GM23248 (cell line): Measurements from ENCODE around the gene SMARCD2. TPM values are rescaled to one million over a fixed set of nuclear protein-coding genes. Genes with fewer than 3 reads are reported as not detected.
"Not testable (repeated sequence)": the region's sequence is repeated elsewhere in the genome, so short reads cannot be mapped to it uniquely, and the experiment has no call there.

Experiments
- DNase-seq: peaks from one replicate; pipeline ENCODE4 v3.0.0-alpha.2; 2015
- H2AFZ ChIP-seq: fragments of 200-600 bp; sonication (generic); 2 replicates; pipeline ENCODE4 v1.6.1; 2016; ENCODE audit warnings: antibody characterized with exemption
- H3F3A ChIP-seq: fragments of 200-600 bp; sonication (generic); 2 replicates; pipeline ENCODE4 v1.6.1; 2016; ENCODE audit warnings: mild to moderate bottlenecking, antibody characterized with exemption, mixed run types; ENCODE audit not compliant: insufficient read depth
- H3K27ac ChIP-seq: fragments of 200-600 bp; sonication (generic); 2 replicates; pipeline ENCODE4 v1.5.1; 2016; ENCODE audit warnings: mild to moderate bottlenecking
- H3K27me3 ChIP-seq: fragments of 200-600 bp; sonication (generic); replicated peaks from 2 replicates; pipeline ENCODE4 v1.6.1; 2016; ENCODE audit warnings: mild to moderate bottlenecking; ENCODE audit not compliant: insufficient read depth
- H3K36me3 ChIP-seq: fragments of 200-600 bp; sonication (generic); 2 replicates; pipeline ENCODE4 v1.6.1; 2016; ENCODE audit warnings: low read depth, mild to moderate bottlenecking
- H3K4me1 ChIP-seq: fragments of 200-600 bp; sonication (generic); 2 replicates; pipeline ENCODE4 v1.6.1; 2016; ENCODE audit warnings: mild to moderate bottlenecking; ENCODE audit not compliant: insufficient read depth
- H3K4me2 ChIP-seq: fragments of 200-600 bp; sonication (generic); one replicate; pipeline ENCODE4 v1.6.1; 2016; ENCODE audit warnings: mild to moderate bottlenecking; ENCODE audit not compliant: unreplicated experiment
- H3K4me3 ChIP-seq: fragments of 200-600 bp; sonication (generic); 2 replicates; pipeline ENCODE4 v1.5.1; 2016; ENCODE audit warnings: mild to moderate bottlenecking
- H3K79me2 ChIP-seq: fragments of 200-600 bp; sonication (generic); 2 replicates; pipeline ENCODE4 v1.6.1; 2016; ENCODE audit warnings: mild to moderate bottlenecking; ENCODE audit not compliant: insufficient read depth
- H3K9ac ChIP-seq: fragments of 200-600 bp; sonication (generic); 2 replicates; pipeline ENCODE4 v1.6.1; 2016; ENCODE audit warnings: mild to moderate bottlenecking
- H3K9me2 ChIP-seq: fragments of 200-600 bp; sonication (generic); 2 replicates; pipeline ENCODE4 v1.6.1; 2016; ENCODE audit warnings: mixed run types, mild to moderate bottlenecking, moderate library complexity; ENCODE audit not compliant: insufficient read depth
- H3K9me3 ChIP-seq: fragments of 200-600 bp; sonication (generic); one replicate; pipeline ENCODE4 v1.6.1; 2017; ENCODE audit warnings: low read depth
- H4K20me1 ChIP-seq: fragments of 200-600 bp; sonication (generic); 2 replicates; pipeline ENCODE4 v1.6.0; 2016; ENCODE audit not compliant: insufficient read depth
- EZH2 ChIP-seq: fragments of 200-600 bp; sonication (generic); IDR thresholded peaks from 2 replicates; pipeline ENCODE4 v1.6.1; 2018; ENCODE audit warnings: antibody characterized with exemption, mild to moderate bottlenecking; ENCODE audit not compliant: insufficient read depth, poor library complexity, severe bottlenecking
- EZH2phosphoT487 ChIP-seq: fragments of 200-600 bp; sonication (generic); IDR thresholded peaks from 2 replicates; pipeline ENCODE4 v1.6.1; 2018; ENCODE audit warnings: antibody characterized with exemption, moderate library complexity, mild to moderate bottlenecking, low read depth; ENCODE audit not compliant: insufficient read depth
- WGBS, 2 experiments: methylation state at CpG; one replicate each; pipeline ENCODE4 v1.1.6; 2015 to 2017; ENCODE audit warnings: low lambda C conversion rate in 2 of 2, low coverage in 1 of 2; ENCODE audit errors: missing lambda C conversion rate in 2 of 2; 5-methylcytosine and 5-hydroxymethylcytosine counted together
- in situ Hi-C: fragments of 300-500 bp; cut with MboI; formaldehyde crosslinking; loops from 2 replicates; pipeline ENCODE4 v1.15.0; 2020
- polyA plus RNA-seq: library from polyadenylated mRNA; unstranded; fragments of >200 nt; fragmentation: Nextera tagmentation; extraction: Ambion mirVana; gene quantifications from 2 replicates; pipeline ENCODE4 v1.2.1, GENCODE V29; 2016
- total RNA-seq: library from RNA; depleted of rRNA; stranded (reverse); fragments of >200 nt; shearing (Covaris generic); gene quantifications from 2 replicates; pipeline ENCODE4 v1.2.3, GENCODE V29; 2014; rRNA removed

Gene SMARCD2
- total RNA-seq: 85.1 and 88.5 TPM in 2 replicates
- 28.9 and 29.3 TPM in 2 replicates for polyA plus RNA-seq

DNA sequence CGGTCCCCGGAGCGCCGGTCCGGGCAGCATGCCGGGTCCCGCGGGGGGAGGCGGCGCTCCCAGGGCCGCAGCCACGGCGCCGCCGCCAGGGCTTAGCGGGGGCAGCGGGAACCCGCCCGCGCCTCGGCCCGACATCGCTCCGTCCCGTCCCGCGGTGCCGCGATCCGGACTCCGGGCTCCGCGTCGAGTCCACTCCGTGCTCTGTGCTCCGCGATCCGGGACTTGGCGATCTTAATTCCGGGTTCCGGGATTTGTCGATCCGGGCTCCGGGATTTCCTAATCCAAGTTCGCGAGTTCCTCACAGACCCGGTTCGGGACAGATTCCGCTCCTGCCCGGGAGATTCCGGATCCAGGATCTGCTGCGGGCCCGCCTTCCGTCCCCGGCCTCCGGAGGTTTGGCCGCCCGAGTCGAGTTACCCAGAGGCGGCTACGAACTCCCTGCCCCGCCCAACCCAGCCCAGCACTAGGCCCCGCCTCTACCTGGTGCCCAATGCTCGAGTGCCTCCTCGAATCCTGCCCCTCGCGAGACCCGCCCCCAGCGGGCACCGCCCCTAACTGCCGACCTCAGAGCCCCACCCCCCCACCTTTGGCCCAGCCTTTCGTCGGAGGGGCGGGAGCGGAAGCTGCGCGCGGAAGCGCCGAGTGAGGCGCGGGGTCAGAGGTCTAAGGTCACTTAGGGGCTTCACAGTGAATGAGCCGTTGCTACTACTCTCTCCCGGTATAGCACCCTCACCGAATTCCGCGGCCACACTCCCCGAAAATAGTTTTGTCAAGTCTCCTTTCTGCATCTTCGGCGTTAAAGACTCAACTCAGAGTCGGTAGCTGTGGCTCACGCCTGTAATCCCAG, at the start of gene SMARCD2:
SMARCD2 (minus strand) TSS at position 146 of the 847 bp plus-strand sequence; CDS start at position 135, 11 bp downstream.
- H3K4me1 ChIP-seq: peaks cover 38% of the 10 kb centered on the region
- H3F3A ChIP-seq: peaks cover 30% of the 10 kb centered on the region
- H2AFZ ChIP-seq: peak within 1 kb of the TSS; percentile 86
- WGBS, 2 experiments: 1% methylated on average over 69 to 91 of the region's 92 CpGs
- peak within 1 kb of the TSS; percentile 81 for H3K4me2 ChIP-seq
- peak within 1 kb of the TSS; percentile 89 for H3K9ac ChIP-seq
- H3K79me2 ChIP-seq: peaks cover 45% of the 10 kb centered on the region
- H3K27ac ChIP-seq: peak within 1 kb of the TSS; percentile 81
- H3K9me2 ChIP-seq: no peaks in the 10 kb centered on the region
- peak; percentile 99 for DNase-seq
- peak within 1 kb of the TSS; percentile 80 for H3K4me3 ChIP-seq
- TF ChIP-seq EZH2 (no peak), EZH2phosphoT487 (no peak)
- no peaks in the 10 kb centered on the region for H4K20me1 ChIP-seq
- H3K27me3 ChIP-seq: no peaks in the 10 kb centered on the region
- in situ Hi-C loops: no loop called here
- H3K9me3 ChIP-seq: no peaks in the 10 kb centered on the region
- H3K36me3 ChIP-seq: no peaks in the 10 kb centered on the region

DNA sequence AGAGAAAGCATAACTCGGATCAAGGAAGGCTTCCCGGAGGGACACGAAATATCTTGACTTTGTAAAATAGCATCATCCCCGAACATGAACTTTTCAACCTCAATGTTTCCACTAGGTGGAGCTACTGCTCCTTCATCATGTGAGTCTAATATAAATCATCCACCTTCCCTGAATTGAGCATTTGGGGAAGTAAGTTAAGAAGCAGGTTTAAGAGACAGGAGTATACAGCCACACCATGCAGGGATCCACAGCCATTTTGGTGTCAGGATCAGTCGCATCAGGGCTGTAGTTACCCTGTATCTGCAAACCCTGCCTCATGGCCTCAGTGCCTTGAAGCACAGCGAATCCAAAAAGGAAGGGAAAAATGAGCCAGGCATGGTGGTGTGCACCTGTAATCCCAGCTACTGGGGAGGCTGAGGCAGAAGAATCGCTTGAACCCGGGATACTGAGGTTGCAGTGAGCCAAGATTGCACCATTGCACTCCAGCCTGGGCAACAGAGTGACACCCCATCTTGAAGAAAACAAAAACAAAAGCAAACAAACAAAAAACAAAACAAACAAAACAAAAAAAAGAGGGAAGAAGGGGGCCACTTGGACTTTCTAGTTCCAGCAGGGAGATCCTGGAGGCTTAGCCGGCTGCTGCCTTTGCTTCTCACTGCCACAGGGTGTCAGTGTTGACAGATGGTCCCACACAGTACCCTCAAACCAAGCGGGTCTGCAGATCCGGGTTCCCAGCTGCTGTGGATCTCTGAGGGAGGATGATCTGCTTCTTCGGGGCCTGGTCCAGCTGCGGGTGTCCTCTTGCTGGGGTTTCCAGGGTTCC, 46.8 kb upstream of the SMARCD2 start:
- H3F3A ChIP-seq, H3K27me3 ChIP-seq, H4K20me1 ChIP-seq, in situ Hi-C loops, H3K4me1 ChIP-seq, H3K4me2 ChIP-seq, H3K27ac ChIP-seq, H3K9ac ChIP-seq, H3K9me3 ChIP-seq, H3K9me2 ChIP-seq, H3K36me3 ChIP-seq, H3K79me2 ChIP-seq: not testable (repeated sequence)
- H2AFZ ChIP-seq: peak overlapping the region; percentile 65; the same call in 1 of the 2 replicates
- DNase-seq: peak; percentile 70
- WGBS, 2 experiments: 8 to 12% methylated on average over 13 of the region's 13 CpGs
- H3K4me3 ChIP-seq: peak overlapping the region; percentile 48; the same call in 1 of the 2 replicates

DNA sequence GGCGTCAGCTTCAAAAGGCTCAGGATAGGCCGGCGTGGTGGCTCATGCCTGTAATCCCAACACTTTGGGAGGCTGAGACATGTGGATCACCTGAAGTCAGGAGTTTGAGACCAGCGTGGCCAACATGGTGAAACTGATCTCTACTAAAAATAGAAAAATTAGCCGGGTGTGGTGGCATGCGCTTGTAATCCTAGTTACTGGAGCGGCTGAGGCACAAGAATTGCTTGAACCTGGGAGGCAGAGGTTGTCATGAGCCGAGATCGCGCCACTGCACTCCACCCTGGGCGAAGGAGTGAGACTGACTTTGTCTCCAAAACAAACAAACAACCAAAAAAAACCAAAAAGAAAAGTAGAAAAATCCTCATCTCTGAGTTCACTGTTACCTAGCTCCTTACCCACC, 42.6 kb upstream of the SMARCD2 start:
- H3K36me3 ChIP-seq, H3K4me1 ChIP-seq, H3F3A ChIP-seq, H3K4me2 ChIP-seq, H3K4me3 ChIP-seq, H3K9ac ChIP-seq, H3K79me2 ChIP-seq, in situ Hi-C loops, H3K27ac ChIP-seq, H4K20me1 ChIP-seq, H3K27me3 ChIP-seq, H3K9me3 ChIP-seq, H2AFZ ChIP-seq, H3K9me2 ChIP-seq, DNase-seq: not testable (repeated sequence)
- 77 to 90% methylated on average over 11 of the region's 11 CpGs for WGBS, 2 experiments

DNA sequence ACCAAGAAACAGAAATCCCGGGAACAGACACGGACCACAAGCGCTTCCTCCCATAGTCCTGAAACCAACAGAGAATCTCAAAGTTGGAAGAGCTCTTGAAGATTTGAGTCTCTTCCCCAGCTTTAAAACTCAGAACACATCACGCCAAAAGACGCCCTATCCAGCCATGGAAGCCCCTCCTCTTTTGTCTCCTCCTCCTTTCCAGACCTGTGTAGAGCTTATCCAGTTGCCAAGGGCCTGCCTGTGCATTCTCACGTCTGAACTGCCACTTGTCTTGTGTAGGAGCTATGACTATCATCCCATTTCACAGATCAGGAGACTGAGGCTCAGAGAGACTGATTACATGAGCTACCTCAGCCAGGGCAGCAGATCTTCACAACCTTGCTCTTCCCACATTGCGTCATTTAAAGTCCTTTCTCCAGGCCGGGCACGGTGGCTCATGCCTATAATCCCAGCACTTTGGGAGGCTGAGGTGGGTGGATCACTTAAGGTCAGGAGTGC, 40.2 kb upstream of the SMARCD2 start:
- H3K36me3 ChIP-seq, H3K4me3 ChIP-seq, H3F3A ChIP-seq, H3K27ac ChIP-seq, H3K9me2 ChIP-seq, H3K79me2 ChIP-seq, in situ Hi-C loops, H3K27me3 ChIP-seq, H3K4me1 ChIP-seq, DNase-seq, H2AFZ ChIP-seq, H4K20me1 ChIP-seq, H3K4me2 ChIP-seq, H3K9ac ChIP-seq, H3K9me3 ChIP-seq: not testable (repeated sequence)
- WGBS, 2 experiments: 79 to 81% methylated on average over 9 of the region's 9 CpGs
